ENCODE data around the gene ERBB2.

DNA sequence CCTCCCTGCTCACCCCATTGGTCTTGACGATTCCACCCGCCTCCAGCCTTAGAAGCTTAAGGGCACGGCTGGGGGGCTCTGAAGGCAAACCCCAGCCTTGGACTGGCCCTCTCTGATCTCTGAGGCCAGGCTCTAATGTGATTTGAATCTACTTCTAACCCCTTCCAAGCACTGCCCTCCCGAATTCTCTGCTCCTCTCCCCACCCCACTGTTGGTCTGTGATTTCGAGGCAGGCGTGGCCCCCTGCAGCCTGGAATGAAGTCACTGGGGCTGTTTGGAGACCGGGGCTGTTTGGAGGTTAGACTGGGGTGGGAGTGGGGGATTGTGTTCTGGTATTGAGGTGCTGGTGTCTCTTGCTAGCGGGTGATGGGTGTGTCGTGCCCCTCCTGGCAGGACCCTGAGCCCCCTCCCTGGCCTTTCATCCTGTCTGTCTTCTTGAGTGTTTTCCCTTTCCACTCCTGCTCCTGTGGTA lies 40.1 kb downstream of the ERBB2 start:
- TF ChIP-seq EZH2 (IDR thresholded peaks at IDR 0.05) (no peak), POLR2AphosphoS5 (IDR thresholded peaks at IDR 0.05; ENCODE audit: borderline replicate concordance, low read depth, low read length) (no peak)
